ENCODE results near the gene TAPBP. TPM values are rescaled to one million over a fixed set of nuclear protein-coding genes. Genes with fewer than 3 reads are reported as not detected.

The TAPBP gene
- total RNA-seq, 1 experiment from 2014 or later, result 80.1 TPM

DNA sequence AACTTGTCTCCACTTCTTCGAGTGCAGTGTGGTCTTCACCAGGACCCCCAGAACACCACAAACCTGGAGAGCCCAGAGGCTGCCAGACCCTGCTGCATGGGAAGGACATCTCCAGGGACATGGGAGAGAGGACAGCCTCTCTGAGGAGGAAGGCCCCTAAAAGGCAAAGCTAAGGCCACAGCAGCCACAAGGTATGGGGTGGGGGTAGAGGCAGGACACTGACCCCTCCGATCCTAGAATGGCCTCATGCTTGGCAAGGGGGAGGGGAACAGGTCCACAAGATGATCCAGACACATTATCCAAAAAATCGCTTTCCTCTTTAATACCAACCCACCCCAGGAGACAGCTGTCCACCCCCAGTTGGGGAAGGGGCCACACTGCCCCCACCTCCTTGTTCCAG, 35.1 kb downstream of the TAPBP start (continued):
- no peak for TF ChIP-seq ELF1 (IDR thresholded peaks at IDR 0.05; ENCODE audit: borderline replicate concordance, low read depth)
- no peak for TF ChIP-seq TCF7L2 (IDR thresholded peaks at IDR 0.05; ENCODE audit: borderline replicate concordance, extremely low read depth, insufficient read depth, insufficient read length)
- TF ChIP-seq, protein P1, sequence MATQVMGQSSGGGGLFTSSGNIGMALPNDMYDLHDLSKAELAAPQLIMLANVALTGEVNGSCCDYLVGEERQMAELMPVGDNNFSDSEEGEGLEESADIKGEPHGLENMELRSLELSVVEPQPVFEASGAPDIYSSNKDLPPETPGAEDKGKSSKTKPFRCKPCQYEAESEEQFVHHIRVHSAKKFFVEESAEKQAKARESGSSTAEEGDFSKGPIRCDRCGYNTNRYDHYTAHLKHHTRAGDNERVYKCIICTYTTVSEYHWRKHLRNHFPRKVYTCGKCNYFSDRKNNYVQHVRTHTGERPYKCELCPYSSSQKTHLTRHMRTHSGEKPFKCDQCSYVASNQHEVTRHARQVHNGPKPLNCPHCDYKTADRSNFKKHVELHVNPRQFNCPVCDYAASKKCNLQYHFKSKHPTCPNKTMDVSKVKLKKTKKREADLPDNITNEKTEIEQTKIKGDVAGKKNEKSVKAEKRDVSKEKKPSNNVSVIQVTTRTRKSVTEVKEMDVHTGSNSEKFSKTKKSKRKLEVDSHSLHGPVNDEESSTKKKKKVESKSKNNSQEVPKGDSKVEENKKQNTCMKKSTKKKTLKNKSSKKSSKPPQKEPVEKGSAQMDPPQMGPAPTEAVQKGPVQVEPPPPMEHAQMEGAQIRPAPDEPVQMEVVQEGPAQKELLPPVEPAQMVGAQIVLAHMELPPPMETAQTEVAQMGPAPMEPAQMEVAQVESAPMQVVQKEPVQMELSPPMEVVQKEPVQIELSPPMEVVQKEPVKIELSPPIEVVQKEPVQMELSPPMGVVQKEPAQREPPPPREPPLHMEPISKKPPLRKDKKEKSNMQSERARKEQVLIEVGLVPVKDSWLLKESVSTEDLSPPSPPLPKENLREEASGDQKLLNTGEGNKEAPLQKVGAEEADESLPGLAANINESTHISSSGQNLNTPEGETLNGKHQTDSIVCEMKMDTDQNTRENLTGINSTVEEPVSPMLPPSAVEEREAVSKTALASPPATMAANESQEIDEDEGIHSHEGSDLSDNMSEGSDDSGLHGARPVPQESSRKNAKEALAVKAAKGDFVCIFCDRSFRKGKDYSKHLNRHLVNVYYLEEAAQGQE (IDR thresholded peaks at IDR 0.05; ENCODE audit: low read depth), result no peak
- TF ChIP-seq FOSL1 (IDR thresholded peaks at IDR 0.05; ENCODE audit: low read depth), result no peak
- TF ChIP-seq JUND (IDR thresholded peaks at IDR 0.05), result no peak
- TF ChIP-seq CEBPB (IDR thresholded peaks at IDR 0.05; ENCODE audit: low read depth), result no peak
- no peak for TF ChIP-seq EZH2phosphoT487 (IDR thresholded peaks at IDR 0.05; ENCODE audit: borderline replicate concordance)
- no peak for TF ChIP-seq SP1 (IDR thresholded peaks at IDR 0.05; ENCODE audit: low read depth)

DNA sequence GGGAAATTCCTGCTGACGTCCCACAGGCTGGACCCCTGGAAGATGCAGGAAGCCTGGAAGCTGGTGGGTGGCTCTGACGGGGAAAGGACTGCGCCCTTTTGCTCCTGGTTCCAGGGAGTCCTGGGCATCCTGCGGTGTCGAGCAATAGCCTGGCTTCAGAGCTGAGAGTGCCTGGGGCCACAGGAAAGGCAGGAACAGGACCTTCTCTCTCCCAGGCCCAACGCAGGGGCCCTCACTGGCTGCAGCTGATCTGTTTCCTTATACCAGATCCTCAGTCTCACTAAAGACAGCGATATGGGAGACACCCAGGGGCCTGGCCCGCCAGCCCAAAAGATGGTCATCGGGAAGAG, 35.5 kb downstream of the TAPBP start:
- BruUV-seq (replicated peaks), result no TSS peak
- Histone ChIP-seq H3K27ac (ENCODE audit: low read depth, low read length) (peak overlapping the region; percentile 82), H3K9me2 (ENCODE audit: insufficient read depth) (no peaks in the 10 kb centered on the region), H3K79me2 (ENCODE audit: insufficient read depth, low read length) (peaks cover 31% of the 10 kb centered on the region), H3K4me2 (ENCODE audit: low read length) (no peak overlapping the region), H2AFZ (ENCODE audit: low read depth, low read length, poor library complexity, severe bottlenecking) (no peak overlapping the region), H4K20me1 (ENCODE audit: insufficient read depth) (peaks cover 20% of the 10 kb centered on the region), H3K4me1 (ENCODE audit: control insufficient read depth in 1 of 2, insufficient read depth in 2 of 2, low read length in 2 of 2) (peaks cover 43 to 62% of the 10 kb centered on the region in 2 experiments), H3K36me3 (ENCODE audit: control insufficient read depth in 1 of 2, insufficient read depth in 2 of 2, low read length in 2 of 2) (peaks cover 25 to 51% of the 10 kb centered on the region in 2 experiments), H3K4me3 (replicated peaks in 1 of 2; ENCODE audit: low read depth in 1 of 2, low read length in 2 of 2) (no peak overlapping the region), H3K27me3 (ENCODE audit: insufficient read depth, low read length) (no peaks in the 10 kb centered on the region), H3K9me3 (ENCODE audit: control insufficient read depth in 1 of 2, insufficient read depth in 1 of 2, low read depth in 1 of 2, low read length in 2 of 2) (no peaks in the 10 kb centered on the region), H3K9ac (ENCODE audit: low read length) (no peak overlapping the region)
- CTCF ChIA-PET, result interaction anchor here (1.3 to 1.8 kb wide), 2 partner anchors 21 to 129 kb away, joined by 3 to 9 read pairs; partner anchors contain the start of gene RGL2
- intact Hi-C loops (cut with micrococcal nuclease), result loop anchor here (1.0 kb wide), 1 partner anchor 67 kb away; no protein-coding TSS in a partner anchor
- no peak for ATAC-seq
- TF ChIP-seq EGR1 (IDR thresholded peaks at IDR 0.05; ENCODE audit: low read depth), result no peak
- no peak for TF ChIP-seq EZH2 (IDR thresholded peaks at IDR 0.05)
- TF ChIP-seq POLR2AphosphoS5 (IDR thresholded peaks at IDR 0.05; ENCODE audit: low read depth, low read length), result no peak
- no peak for TF ChIP-seq JUND (IDR thresholded peaks at IDR 0.05)
- TF ChIP-seq SIN3A (IDR thresholded peaks at IDR 0.05; ENCODE audit: low read depth), result no peak
- TF ChIP-seq YY1 (IDR thresholded peaks at IDR 0.05; ENCODE audit: extremely low read depth, insufficient replicate concordance, low read depth, low read length), result no peak
- RAD21 ChIA-PET (ENCODE audit: low non-redundant PET in 1 of 2, low total read pairs in 2 of 2, uncharacterized antibody in 2 of 2, unreplicated experiment in 2 of 2), result no interaction called here
- no peak for DNase-seq (ENCODE audit: low read depth, low spot score)
- POLR2A ChIA-PET, result interaction anchor here (1.3 to 2.4 kb wide), 4 partner anchors 20 to 129 kb away, joined by 3 to 11 read pairs (median 6); no protein-coding TSS in a partner anchor

All from HCT116 (cell line).